ENCODE results near the gene ARHGEF26. TPM values are rescaled to one million over a fixed set of nuclear protein-coding genes. Genes with fewer than 3 reads are reported as not detected.

ARHGEF26 gene
- polyA plus RNA-seq, 1 experiment: 0.56 TPM

- Histone ChIP-seq H3K27me3 (ENCODE audit: control insufficient read depth, insufficient read depth, low read length) (no peaks in the 10 kb centered on the region), H3K9me3 (ENCODE audit: control insufficient read depth, insufficient read depth, low read length) (no peaks in the 10 kb centered on the region), H3K27ac (ENCODE audit: low read depth, low read length) (no peak overlapping the region), H3K4me3 (ENCODE audit: low read depth, low read length) (no peak overlapping the region)
- ChIA-PET POLR2A (no interaction called here), CTCF (no interaction called here)
- TF ChIP-seq, protein P1, sequence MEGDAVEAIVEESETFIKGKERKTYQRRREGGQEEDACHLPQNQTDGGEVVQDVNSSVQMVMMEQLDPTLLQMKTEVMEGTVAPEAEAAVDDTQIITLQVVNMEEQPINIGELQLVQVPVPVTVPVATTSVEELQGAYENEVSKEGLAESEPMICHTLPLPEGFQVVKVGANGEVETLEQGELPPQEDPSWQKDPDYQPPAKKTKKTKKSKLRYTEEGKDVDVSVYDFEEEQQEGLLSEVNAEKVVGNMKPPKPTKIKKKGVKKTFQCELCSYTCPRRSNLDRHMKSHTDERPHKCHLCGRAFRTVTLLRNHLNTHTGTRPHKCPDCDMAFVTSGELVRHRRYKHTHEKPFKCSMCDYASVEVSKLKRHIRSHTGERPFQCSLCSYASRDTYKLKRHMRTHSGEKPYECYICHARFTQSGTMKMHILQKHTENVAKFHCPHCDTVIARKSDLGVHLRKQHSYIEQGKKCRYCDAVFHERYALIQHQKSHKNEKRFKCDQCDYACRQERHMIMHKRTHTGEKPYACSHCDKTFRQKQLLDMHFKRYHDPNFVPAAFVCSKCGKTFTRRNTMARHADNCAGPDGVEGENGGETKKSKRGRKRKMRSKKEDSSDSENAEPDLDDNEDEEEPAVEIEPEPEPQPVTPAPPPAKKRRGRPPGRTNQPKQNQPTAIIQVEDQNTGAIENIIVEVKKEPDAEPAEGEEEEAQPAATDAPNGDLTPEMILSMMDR (IDR thresholded peaks at IDR 0.05; ENCODE audit: low read depth, low read length): no peak
- no peak for DNase-seq (ENCODE audit: low read depth, low spot score)
Observed at GRCh38 chr3:154164387-154164786, 43.2 kb downstream of the ARHGEF26 start.

DNA sequence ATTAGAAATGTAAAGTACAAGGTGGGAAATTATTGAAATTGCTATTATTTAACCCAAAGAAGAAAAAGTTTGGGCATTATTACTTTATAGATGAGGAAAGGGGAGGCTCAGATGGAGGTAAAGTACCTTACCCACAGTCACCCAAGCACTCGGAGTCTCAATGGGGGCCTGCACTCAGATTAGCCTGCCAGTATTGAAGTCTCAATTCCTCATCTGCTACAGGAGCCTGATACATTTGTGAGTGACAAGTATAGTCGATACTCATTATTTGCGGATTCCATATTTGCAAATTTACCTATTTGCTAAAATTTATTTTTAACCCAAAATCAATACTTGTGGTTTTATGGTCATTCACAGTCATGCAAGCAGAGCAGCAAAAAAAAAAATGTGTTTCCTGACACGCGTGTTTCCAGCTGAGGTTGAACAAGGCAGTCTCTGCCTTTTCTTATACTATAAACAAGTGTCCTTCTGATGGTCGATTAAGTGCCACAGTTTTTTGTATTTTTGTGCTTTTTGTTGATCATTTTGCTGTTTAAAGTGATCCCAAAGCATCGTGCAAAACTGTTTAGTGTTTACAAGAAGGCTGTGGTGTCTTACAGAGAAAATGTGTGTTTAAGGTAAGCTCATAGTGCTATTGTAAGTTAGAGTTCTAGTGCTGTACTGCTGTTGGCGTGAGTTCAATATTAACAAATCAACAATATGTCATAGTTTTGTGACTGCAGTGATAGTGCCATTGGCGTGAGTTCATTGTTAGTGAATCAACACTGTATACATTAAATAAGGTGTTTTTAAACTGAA is 48.0 kb downstream of the ARHGEF26 start:
- CTCF ChIA-PET: interaction anchor here (0.9 kb wide), 1 partner anchor 84 kb away, joined by 3 read pairs; no protein-coding TSS in a partner anchor

DNA sequence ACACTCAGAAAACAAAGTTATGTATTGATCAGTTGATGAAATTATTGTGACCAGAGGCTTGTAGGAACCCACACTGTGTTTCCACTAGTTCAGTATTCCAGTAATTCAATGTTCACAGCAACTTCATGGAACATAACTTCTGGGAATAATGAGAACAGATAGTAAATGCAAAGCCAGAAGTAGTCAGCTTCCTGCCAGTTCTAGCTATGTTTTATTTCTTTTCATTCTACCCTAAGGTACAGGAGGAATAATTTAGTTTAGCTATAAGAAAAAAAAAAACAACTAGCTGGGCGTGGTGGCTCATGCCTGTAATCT is 48.6 kb downstream of the ARHGEF26 start:
- ChIA-PET POLR2A (no interaction called here), CTCF (no interaction called here)
- Histone ChIP-seq H3K27me3 (ENCODE audit: control insufficient read depth, insufficient read depth, low read length) (no peaks in the 10 kb centered on the region), H3K27ac (ENCODE audit: low read depth, low read length) (no peak overlapping the region), H3K9me3 (ENCODE audit: control insufficient read depth, insufficient read depth, low read length) (no peaks in the 10 kb centered on the region), H3K4me3 (ENCODE audit: low read depth, low read length) (no peak overlapping the region)
- TF ChIP-seq, protein P1 (IDR thresholded peaks at IDR 0.05; ENCODE audit: low read depth, low read length): no peak
- no peak for DNase-seq (ENCODE audit: low read depth, low spot score)

More for the DNA sequence above, 48.0 kb downstream of the ARHGEF26 start:
- H3K4me3 ChIP-seq (ENCODE audit: low read depth, low read length): no peak overlapping the region
- H3K27me3 ChIP-seq (ENCODE audit: control insufficient read depth, insufficient read depth, low read length): no peaks in the 10 kb centered on the region
- DNase-seq (ENCODE audit: low read depth, low spot score): no peak
- no peak overlapping the region for H3K27ac ChIP-seq (ENCODE audit: low read depth, low read length)
- TF ChIP-seq, protein P1 (IDR thresholded peaks at IDR 0.05; ENCODE audit: low read depth, low read length): no peak
- H3K9me3 ChIP-seq (ENCODE audit: control insufficient read depth, insufficient read depth, low read length): no peaks in the 10 kb centered on the region
- POLR2A ChIA-PET: no interaction called here

- TF ChIP-seq, protein P1 (IDR thresholded peaks at IDR 0.05; ENCODE audit: low read depth, low read length): no peak
- H3K4me3 ChIP-seq (ENCODE audit: low read depth, low read length): no peak overlapping the region
- H3K27me3 ChIP-seq (ENCODE audit: control insufficient read depth, insufficient read depth, low read length): no peaks in the 10 kb centered on the region
- ChIA-PET CTCF (no interaction called here), POLR2A (no interaction called here)
- H3K9me3 ChIP-seq (ENCODE audit: control insufficient read depth, insufficient read depth, low read length): no peaks in the 10 kb centered on the region
- no peak for DNase-seq (ENCODE audit: low read depth, low spot score)
- H3K27ac ChIP-seq (ENCODE audit: low read depth, low read length): no peak overlapping the region
Observed at GRCh38 chr3:154170300-154170699, 49.1 kb downstream of the ARHGEF26 start.

DNA sequence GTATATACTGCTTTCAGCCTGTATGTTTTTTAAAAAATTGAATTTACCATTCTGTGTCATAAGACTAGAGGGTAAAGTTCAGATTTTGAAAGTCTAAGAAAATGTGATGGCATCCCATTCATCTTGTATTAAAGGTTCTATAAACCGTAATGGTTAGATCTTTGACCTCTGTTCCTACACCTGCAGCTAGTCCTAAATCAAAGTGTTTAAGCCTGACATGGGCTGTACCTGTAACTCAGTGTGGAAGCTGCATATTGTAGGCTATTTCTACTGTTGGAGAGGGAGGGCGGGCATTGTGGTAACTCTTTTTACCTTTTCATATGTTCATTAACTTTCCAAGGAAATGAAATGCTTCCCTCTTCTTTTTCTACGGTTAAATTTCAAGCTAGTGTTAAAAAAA is 53.9 kb downstream of the ARHGEF26 start:
- Histone ChIP-seq H3K9me3 (ENCODE audit: control insufficient read depth, insufficient read depth, low read length) (no peaks in the 10 kb centered on the region), H3K27me3 (ENCODE audit: control insufficient read depth, insufficient read depth, low read length) (no peaks in the 10 kb centered on the region), H3K27ac (ENCODE audit: low read depth, low read length) (no peak overlapping the region), H3K4me3 (ENCODE audit: low read depth, low read length) (no peak overlapping the region)
- POLR2A ChIA-PET: no interaction called here
- TF ChIP-seq, protein P1 (IDR thresholded peaks at IDR 0.05; ENCODE audit: low read depth, low read length): no peak
- DNase-seq (ENCODE audit: low read depth, low spot score): no peak
- CTCF ChIA-PET: no interaction called here

All from AG04450 (cell line).